Uterus (tissue), 4 donors: ENCODE measurements around the gene DSG4. TPM values are rescaled to one million over a fixed set of nuclear protein-coding genes. Genes with fewer than 3 reads are reported as not detected.

Experiments used
- DNase-seq, 2 donors: peaks; one replicate each; pipeline ENCODE4 v3.0.0-alpha.2; 2019 to 2020
- H3K27ac ChIP-seq, 2 donors: fragments of 200-600 bp; sonication (generic); 1 replicate in 1 of 2; 2 replicates in 1 of 2; pipeline ENCODE4 v1.5.1; 2016 to 2018
- H3K27me3 ChIP-seq, 2 donors: fragments of 200-600 bp; sonication (generic); one replicate each; pipeline ENCODE4 v1.5.1; 2018 to 2019; ENCODE audit warnings: control low read depth in 1 of 2
- H3K36me3 ChIP-seq, 2 donors: fragments of 200-600 bp; sonication (generic); one replicate each; pipeline ENCODE4 v1.5.1; 2019; ENCODE audit warnings: control low read depth in 1 of 2
- H3K4me1 ChIP-seq, 2 donors: fragments of 200-600 bp; sonication (generic); one replicate each; pipeline ENCODE4 v1.5.1; 2018 to 2019; ENCODE audit warnings: control low read depth in 1 of 2
- H3K4me3 ChIP-seq, 2 donors: fragments of 200-600 bp; sonication (generic); 1 replicate in 1 of 2; 2 replicates in 1 of 2; pipeline ENCODE4 v1.5.1; 2018 to 2019; ENCODE audit warnings: mild to moderate bottlenecking in 1 of 2
- H3K9me3 ChIP-seq, 2 donors: fragments of 200-600 bp; sonication (generic); one replicate each; pipeline ENCODE4 v1.5.1; 2019; ENCODE audit warnings: control low read depth in 1 of 2
- CTCF ChIP-seq, 4 experiments: fragments of 200-600 bp in 2 of 4; fragments of 450-650 bp in 2 of 4; sonication (generic) in 2 of 4; IDR thresholded peaks; one replicate each; pipeline ENCODE4 v1.5.1; 2016 to 2019; ENCODE audit warnings: antibody characterized with exemption in 4 of 4, mild to moderate bottlenecking in 2 of 4, moderate library complexity in 1 of 4
- POLR2A ChIP-seq, 2 donors: fragments of 450-650 bp; IDR thresholded peaks; one replicate each; pipeline ENCODE4 v1.6.1; 2016; ENCODE audit warnings: antibody characterized with exemption in 2 of 2, mild to moderate bottlenecking in 1 of 2, moderate library complexity in 1 of 2
- intact Hi-C: fragments of 100-400 bp; cut with DNase I; formaldehyde crosslinking; loops from one replicate; pipeline ENCODE4 v1.15.1; 2023; ENCODE audit warnings: low total_unique reads
- total RNA-seq, 4 donors: library from RNA; depleted of rRNA in 3 of 4; stranded (reverse); fragments of >200 nt in 3 of 4; gene quantifications; one replicate each; pipeline versions ENCODE4 v1.1.0 to v1.2.4, GENCODE V29; 2014 to 2023
- donor health status: DM: yes; HTN: yes; CAD: no.

DSG4 gene
- total RNA-seq, 4 donors from 2014 or later, result 0.07 TPM; not detected in 3

GRCh38 chr18:31410716-31411483 is 34.3 kb downstream of the DSG4 start:
- Histone ChIP-seq H3K27me3 (no peaks in the 10 kb centered on the region), H3K4me1 (no peaks in the 10 kb centered on the region), H3K36me3 (no peaks in the 10 kb centered on the region), H3K27ac (no peak overlapping the region), H3K9me3 (no peaks in the 10 kb centered on the region), H3K4me3 (no peak overlapping the region)
- no peak for DNase-seq
- TF ChIP-seq POLR2A (IDR thresholded peaks at IDR 0.05) (no peak), CTCF (IDR thresholded peaks at IDR 0.05) (no peak)
- intact Hi-C loops, result no loop called here

DNA sequence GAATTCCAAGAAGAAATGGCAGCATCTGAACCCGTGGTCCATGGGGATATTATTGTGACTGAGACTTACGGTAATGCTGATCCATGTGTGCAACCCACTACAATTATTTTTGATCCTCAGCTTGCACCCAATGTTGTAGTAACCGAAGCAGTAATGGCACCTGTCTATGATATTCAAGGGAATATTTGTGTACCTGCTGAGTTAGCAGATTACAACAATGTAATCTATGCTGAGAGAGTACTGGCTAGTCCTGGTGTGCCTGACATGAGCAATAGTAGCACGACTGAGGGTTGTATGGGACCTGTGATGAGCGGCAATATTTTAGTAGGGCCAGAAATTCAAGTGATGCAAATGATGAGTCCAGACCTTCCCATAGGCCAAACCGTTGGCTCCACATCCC is 36.6 kb downstream of the DSG4 start:
- H3K27me3 ChIP-seq, result no peaks in the 10 kb centered on the region
- no peak overlapping the region for H3K27ac ChIP-seq
- H3K4me3 ChIP-seq, result no peak overlapping the region
- intact Hi-C loops, result no loop called here
- TF ChIP-seq POLR2A (IDR thresholded peaks at IDR 0.05), result no peak
- TF ChIP-seq CTCF (IDR thresholded peaks at IDR 0.05), result no peak
- H3K4me1 ChIP-seq, result no peaks in the 10 kb centered on the region
- no peaks in the 10 kb centered on the region for H3K36me3 ChIP-seq
- H3K9me3 ChIP-seq, result no peaks in the 10 kb centered on the region
- no peak for DNase-seq

- no peak overlapping the region for H3K27ac ChIP-seq
- no peak for TF ChIP-seq POLR2A (IDR thresholded peaks at IDR 0.05)
- no peak for TF ChIP-seq CTCF (IDR thresholded peaks at IDR 0.05)
- intact Hi-C loops, result no loop called here
- no peak for DNase-seq
- no peaks in the 10 kb centered on the region for H3K4me1 ChIP-seq
- no peaks in the 10 kb centered on the region for H3K27me3 ChIP-seq
- H3K4me3 ChIP-seq, result no peak overlapping the region
- H3K9me3 ChIP-seq, result no peaks in the 10 kb centered on the region
- H3K36me3 ChIP-seq, result no peaks in the 10 kb centered on the region
Measured at GRCh38 chr18:31417850-31418249, 41.3 kb downstream of the DSG4 start.

GRCh38 chr18:31419457-31419932 is 42.9 kb downstream of the DSG4 start:
- no peaks in the 10 kb centered on the region for H3K36me3 ChIP-seq
- TF ChIP-seq CTCF (IDR thresholded peaks at IDR 0.05) (no peak), POLR2A (IDR thresholded peaks at IDR 0.05) (no peak)
- H3K4me3 ChIP-seq, result no peak overlapping the region
- no peaks in the 10 kb centered on the region for H3K9me3 ChIP-seq
- intact Hi-C loops, result no loop called here
- H3K27me3 ChIP-seq, result no peaks in the 10 kb centered on the region
- DNase-seq, result no peak
- H3K4me1 ChIP-seq, result no peaks in the 10 kb centered on the region
- no peak overlapping the region for H3K27ac ChIP-seq

DNA sequence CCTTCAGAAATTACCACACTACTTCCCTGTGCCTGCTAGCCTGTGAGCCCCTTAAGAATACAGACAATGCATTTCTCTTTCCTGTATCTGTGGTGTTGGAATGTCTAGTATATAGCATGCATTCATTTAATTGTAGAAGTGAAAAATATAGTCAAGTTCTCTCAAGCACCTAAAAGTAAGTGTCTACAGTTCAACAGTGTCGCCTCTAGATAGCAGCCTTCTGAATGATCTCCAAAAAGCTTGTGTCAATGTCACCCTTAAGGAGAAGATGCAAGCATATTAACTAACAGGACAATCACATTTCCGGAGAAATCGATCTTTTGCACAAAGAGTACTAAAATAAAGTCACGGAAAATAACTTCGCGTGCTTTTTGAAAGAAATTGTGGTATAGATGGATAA is 43.5 kb downstream of the DSG4 start:
- intact Hi-C loops, result no loop called here

More for the DNA sequence above, 43.5 kb downstream of the DSG4 start:
- Histone ChIP-seq H3K27ac (no peak overlapping the region), H3K4me1 (no peaks in the 10 kb centered on the region), H3K4me3 (no peak overlapping the region), H3K36me3 (no peaks in the 10 kb centered on the region), H3K27me3 (no peaks in the 10 kb centered on the region), H3K9me3 (no peaks in the 10 kb centered on the region)
- no peak for DNase-seq
- no peak for TF ChIP-seq CTCF (IDR thresholded peaks at IDR 0.05)
- no peak for TF ChIP-seq POLR2A (IDR thresholded peaks at IDR 0.05)
